Epithelial cell of proximal tubule (primary cell): ENCODE data around the gene MAP7. TPM values are rescaled to one million over a fixed set of nuclear protein-coding genes. Genes with fewer than 3 reads are reported as not detected.
"Not testable (repeated sequence)": the region's sequence is repeated elsewhere in the genome, so short reads cannot be mapped to it uniquely, and the experiment has no call there.

Experiments
- DNase-seq: peaks from one replicate; pipeline ENCODE4 v3.0.0-alpha.2; 2011; ENCODE audit warnings: low read depth
- H3K4me3 ChIP-seq: 2 replicates; pipeline ENCODE4 v1.5.1; 2011; ENCODE audit warnings: low read depth, mild to moderate bottlenecking, low read length
- CTCF ChIP-seq: conservative IDR thresholded peaks from 2 replicates; pipeline ENCODE4 v1.5.1; 2012; ENCODE audit warnings: low read depth, mild to moderate bottlenecking, low read length
- total RNA-seq: library from RNA; depleted of rRNA; stranded (reverse); fragments of >200 nt; gene quantifications from 2 replicates; pipeline ENCODE4 v1.2.3, GENCODE V29; 2015

MAP7 gene
- total RNA-seq, 1 donor from 2014 or later: 16.1 TPM

- no peak for TF ChIP-seq CTCF
- DNase-seq: no peak
- H3K4me3 ChIP-seq: no peak overlapping the region
Observed at GRCh38 chr6:136445063-136445462, 105.2 kb downstream of the MAP7 start.

DNA sequence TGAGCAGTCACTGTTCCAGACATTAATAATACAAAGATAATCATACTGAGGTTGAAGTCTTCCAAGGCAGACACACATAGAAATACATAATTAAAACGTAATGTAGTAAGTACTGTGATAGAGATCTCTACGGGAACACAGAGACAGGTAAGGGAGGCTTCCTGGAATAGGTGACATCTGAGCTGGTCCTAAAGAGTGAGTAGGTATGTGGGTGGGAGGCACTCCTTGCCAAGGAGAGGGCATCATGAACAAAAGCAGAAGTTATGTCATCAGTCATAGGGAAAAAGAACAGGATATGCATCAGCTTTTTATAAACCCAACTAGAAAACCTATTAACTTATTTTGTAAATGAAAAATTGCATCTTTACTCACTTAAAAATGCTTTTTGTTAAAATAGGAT lies 110.0 kb downstream of the MAP7 start:
- no peak for DNase-seq
- TF ChIP-seq CTCF: no peak
- no peak overlapping the region for H3K4me3 ChIP-seq

- TF ChIP-seq CTCF: no peak
- peak overlapping the region; percentile 3 for H3K4me3 ChIP-seq
- DNase-seq: no peak
Observed at GRCh38 chr6:136439514-136440190, 110.6 kb downstream of the MAP7 start.

DNA sequence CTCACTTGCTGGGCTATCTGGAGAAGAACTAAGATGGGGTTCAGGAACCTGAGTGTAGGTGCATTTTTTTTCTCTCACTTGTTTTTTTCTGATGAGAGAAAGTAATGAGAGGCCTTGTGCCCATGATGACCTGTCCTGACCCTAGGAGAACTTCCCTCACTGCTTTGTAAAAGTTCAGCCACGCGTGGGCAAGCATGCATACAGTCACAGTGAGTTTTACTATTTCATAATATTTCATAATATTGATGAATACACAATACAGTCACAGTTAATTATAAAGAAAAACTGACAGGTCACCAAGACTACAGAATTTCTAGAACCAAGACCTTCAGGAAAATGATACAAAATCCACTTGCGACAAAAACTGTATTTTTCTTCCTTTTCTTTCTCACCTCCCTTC lies 111.8 kb downstream of the MAP7 start:
- no peak for TF ChIP-seq CTCF
- H3K4me3 ChIP-seq: no peak overlapping the region
- DNase-seq: no peak

- H3K4me3 ChIP-seq: no peak overlapping the region
- no peak for DNase-seq
- no peak for TF ChIP-seq CTCF
Observed at GRCh38 chr6:136437246-136437645, 113.0 kb downstream of the MAP7 start.

GRCh38 chr6:136435101-136435500 lies 115.1 kb downstream of the MAP7 start:
- H3K4me3 ChIP-seq: no peak overlapping the region
- DNase-seq: no peak
- no peak for TF ChIP-seq CTCF

DNA sequence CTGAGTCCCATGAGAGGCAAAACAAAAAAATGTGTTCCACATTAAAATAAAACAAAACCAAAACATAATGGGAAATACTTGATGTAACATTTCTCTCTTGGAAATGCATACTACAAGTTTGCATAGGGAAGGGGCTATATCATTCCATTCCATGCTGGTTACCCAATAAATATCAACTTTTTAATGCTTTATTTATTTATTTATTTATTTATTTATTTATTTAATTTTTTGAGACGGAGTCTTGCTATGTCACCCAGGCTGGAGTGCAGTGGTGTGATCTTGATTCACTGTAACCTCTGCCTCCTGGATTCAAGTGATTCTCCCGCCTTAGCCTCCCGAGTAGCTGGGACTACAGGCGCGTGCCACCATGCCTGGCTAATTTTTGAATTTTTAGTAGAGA lies 118.9 kb downstream of the MAP7 start:
- not testable (repeated sequence) for H3K4me3 ChIP-seq, DNase-seq
